Fibroblast of skin of left quadriceps (primary cell): ENCODE results near the gene CARMIL1.
A peak's percentile ranks its signal among the peaks of the same experiment; 100 is the strongest.

ENCODE experiments used
- DNase-seq, 2 experiments: peaks; one replicate each; pipeline ENCODE4 v3.0.0-alpha.2; 2013; ENCODE audit warnings: low read depth in 2 of 2

The CARMIL1 gene

DNA sequence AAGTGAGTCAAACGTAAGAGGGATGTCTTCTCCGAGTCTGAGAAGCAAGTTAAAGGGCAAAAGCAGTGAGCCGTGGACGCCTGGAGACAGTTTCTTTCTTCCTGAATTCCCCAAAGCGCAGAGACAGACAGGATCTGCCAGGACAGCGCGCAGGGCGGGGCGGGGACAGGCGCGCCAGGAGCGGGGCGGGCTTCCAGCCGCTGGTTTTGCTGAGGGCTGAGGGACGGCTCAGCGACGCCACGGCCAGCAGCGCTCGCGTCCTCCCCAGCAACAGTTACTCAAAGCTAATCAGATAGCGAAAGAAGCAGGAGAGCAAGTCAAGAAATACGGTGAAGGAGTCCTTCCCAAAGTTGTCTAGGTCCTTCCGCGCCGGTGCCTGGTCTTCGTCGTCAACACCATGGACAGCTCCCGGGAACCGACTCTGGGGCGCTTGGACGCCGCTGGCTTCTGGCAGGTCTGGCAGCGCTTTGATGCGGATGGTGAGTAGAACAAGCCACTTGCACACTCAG lies 372.9 kb downstream of the CARMIL1 start, which contains the start of gene SCGN:
Gene SCGN, plus strand, starts transcription at position 209 of the 509 bp plus-strand sequence. Its CDS starts 189 bp downstream, at position 398.
- DNase-seq: peak; percentile 21 to 30

DNA sequence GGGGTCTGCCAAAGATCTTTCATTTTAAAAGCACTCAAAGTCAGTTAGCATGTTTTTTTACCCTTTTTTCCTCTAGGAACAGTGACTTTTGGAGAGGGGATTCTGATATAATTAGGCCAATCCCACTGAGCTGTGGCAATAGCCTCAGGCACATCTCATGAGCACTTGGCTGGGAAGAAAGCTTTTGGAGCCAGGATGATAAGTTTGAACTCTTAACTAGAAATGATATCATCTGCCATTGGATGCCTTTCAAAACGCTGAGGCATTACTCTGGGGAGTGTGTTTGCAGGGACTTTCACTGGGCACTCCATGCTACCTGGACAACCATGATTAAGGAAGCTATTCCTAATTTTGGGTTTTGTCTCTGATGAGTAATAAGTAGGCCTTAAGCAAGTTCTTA lies 376.5 kb downstream of the CARMIL1 start:
- no peak for DNase-seq

DNA sequence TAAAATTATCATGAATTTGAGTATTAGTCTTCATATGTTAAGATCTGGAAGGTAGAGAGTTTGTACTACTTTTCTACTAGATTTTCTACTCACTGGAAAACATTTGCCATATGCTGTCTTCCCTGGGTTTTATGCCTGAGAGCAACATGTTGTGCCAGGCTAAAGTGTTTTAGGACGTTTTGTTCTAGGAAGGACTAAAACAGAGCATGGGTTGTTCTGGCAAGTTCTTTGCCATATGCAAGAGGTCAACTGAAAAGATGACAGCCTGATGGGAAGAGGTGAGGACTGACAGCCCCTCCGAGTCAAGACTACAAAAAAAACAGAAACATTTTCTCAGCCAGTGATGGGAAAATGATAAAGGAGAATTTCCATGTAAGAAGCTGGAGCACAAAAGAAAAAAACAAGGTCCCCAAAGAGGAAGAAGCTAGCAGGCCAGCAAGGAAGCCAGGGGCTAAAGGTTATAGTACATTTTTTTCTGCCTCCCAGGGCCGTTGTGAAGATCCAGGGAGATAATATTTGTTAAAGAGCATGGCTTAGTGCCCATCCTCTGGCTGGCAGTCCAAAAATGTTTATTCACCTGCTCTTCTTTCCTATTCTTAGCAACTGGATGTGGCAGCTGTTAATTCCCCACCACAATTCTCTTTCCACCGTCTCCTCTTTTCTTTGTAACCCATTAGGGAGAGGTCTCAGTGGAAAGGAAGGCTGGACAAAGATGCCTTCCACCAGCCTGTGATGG lies 380.6 kb downstream of the CARMIL1 start:
- DNase-seq: no peak

DNA sequence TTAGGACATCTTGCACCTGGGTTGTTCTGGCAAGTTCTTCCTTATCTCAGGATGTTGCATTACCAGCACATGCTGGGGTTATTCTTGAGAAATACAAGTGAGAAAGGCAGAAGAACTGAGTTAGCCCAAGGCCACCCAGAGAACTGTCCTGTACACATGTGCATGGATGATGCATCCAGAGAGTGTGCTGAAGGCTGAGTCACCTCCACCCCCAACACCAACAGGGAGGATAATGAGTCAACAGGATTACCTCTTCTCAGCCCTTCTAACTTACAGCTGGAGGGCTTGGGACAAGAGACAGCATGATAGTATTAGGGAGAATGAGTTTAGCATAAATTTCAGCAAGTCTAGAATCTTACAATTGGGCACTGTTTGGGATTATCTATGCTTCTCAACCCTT lies 381.3 kb downstream of the CARMIL1 start:
- peak in 1 of 2 experiments; percentile 8 for DNase-seq

DNA sequence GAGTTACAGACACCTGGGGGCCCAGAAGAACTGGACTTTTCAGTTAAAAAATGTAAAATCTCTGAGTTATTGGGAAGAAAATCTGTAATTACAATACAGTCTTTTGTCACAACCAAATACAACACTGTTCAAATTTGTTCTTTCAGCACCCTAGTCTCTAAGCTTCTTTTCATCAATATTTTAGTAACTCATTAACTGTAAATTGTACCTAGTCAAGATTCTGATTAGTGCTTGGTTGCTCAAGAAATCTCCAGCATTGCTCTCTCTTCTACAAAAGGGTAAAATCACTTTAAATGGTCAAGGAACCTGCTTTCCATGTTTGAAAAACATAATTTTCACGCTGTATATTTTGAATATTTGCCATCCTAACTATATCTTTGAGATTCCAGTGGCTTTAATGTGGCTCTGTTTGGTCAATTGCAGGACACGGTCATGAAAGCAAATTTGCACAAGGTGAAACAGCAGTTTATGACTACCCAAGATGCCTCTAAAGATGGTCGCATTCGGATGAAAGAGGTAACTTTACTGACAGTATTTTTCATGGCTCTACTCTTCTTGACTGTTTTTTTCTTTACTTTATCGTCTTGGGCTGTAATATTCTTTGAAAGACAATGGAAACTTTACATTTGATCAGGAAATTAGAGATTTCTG lies 382.1 kb downstream of the CARMIL1 start:
- DNase-seq: no peak

DNA sequence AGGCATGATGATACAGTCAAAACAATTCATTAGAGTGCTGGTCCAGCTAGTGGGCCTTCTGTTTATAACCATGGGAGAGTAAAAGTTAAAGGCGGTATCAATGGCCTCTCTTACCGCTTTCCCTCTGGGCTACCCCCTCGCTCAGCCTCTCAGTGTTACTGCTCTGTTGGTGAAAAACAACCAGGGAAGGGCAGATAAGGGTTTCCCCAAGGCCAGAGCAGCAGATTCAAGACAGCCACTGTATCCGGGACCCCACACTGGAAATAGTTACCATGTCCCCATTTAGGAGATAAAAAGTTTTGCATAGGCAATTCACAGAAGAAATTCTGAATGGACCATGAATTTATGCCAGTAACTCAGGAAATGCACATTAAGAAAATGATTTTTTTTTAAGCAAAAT lies 386.3 kb downstream of the CARMIL1 start:
- DNase-seq: no peak

DNA sequence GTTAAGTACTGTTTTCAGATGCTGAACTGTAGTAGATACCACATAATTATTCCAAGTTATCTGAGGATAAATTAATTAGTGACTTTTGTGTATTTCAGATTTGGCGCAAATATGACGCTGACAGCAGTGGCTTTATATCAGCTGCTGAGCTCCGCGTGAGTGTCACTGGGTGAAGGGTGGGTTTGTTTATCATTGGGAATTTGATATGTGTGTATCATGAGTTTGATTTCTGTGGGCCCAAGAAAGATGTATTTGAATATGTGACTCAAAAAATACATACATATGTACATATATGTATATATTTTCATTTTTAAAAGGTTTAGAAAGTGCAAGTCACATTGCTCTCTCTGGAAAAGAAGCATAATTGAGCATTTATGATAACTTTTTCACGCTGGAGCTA lies 390.2 kb downstream of the CARMIL1 start:
- DNase-seq: no peak
